22Rv1 (cell line): ENCODE results near the gene MATCAP1.

Experiments
- ZFX ChIP-seq: fragments of 450-650 bp; IDR thresholded peaks from 2 replicates; pipeline ENCODE4 v1.6.1; 2017; ENCODE audit warnings: antibody characterized with exemption, borderline replicate concordance
- TF ChIP-seq, protein P1 (sequence below): fragments of 450-650 bp; IDR thresholded peaks from 2 replicates; pipeline ENCODE4 v1.5.1; 2017; ENCODE audit warnings: mild to moderate bottlenecking

DNA sequence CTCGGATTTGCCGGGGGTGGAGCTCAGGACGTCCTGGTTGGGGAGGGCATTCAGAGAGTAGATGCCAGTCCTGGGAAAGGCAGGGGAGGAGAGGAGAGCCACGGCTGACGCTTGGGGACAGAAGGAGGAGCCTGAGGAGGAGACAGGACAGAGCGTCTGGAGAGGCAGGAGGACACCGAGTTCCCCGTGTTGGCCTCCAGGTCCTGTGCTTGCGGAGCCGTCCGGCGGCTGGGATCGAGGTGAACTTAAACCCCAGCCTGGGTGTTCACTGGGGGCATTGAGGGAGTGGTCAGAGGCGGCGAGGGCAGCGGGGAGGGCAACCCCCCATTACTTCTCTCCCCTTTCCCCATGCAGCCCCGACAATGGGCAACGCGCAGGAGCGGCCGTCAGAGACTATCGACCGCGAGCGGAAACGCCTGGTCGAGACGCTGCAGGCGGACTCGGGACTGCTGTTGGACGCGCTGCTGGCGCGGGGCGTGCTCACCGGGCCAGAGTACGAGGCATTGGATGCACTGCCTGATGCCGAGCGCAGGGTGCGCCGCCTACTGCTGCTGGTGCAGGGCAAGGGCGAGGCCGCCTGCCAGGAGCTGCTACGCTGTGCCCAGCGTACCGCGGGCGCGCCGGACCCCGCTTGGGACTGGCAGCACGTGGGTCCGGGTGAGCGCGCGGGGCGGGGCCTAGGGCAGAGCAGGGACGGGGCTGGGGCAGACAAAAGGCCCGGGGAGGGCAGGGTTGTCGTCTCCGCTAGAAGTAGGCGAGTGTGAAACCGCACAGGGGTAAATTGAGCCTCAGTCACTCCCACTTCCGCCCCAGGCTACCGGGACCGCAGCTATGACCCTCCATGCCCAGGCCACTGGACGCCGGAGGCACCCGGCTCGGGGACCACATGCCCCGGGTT, 9.7 kb downstream of the MATCAP1 start:
- TF ChIP-seq, protein P1, sequence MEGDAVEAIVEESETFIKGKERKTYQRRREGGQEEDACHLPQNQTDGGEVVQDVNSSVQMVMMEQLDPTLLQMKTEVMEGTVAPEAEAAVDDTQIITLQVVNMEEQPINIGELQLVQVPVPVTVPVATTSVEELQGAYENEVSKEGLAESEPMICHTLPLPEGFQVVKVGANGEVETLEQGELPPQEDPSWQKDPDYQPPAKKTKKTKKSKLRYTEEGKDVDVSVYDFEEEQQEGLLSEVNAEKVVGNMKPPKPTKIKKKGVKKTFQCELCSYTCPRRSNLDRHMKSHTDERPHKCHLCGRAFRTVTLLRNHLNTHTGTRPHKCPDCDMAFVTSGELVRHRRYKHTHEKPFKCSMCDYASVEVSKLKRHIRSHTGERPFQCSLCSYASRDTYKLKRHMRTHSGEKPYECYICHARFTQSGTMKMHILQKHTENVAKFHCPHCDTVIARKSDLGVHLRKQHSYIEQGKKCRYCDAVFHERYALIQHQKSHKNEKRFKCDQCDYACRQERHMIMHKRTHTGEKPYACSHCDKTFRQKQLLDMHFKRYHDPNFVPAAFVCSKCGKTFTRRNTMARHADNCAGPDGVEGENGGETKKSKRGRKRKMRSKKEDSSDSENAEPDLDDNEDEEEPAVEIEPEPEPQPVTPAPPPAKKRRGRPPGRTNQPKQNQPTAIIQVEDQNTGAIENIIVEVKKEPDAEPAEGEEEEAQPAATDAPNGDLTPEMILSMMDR = peak; percentile 45
- TF ChIP-seq ZFX = no peak
